ENCODE measurements around the gene POLR3E. TPM values are rescaled to one million over a fixed set of nuclear protein-coding genes. Genes with fewer than 3 reads are reported as not detected.

The POLR3E gene
- total RNA-seq, 1 experiment from 2014 or later, result 70.9 TPM

DNA sequence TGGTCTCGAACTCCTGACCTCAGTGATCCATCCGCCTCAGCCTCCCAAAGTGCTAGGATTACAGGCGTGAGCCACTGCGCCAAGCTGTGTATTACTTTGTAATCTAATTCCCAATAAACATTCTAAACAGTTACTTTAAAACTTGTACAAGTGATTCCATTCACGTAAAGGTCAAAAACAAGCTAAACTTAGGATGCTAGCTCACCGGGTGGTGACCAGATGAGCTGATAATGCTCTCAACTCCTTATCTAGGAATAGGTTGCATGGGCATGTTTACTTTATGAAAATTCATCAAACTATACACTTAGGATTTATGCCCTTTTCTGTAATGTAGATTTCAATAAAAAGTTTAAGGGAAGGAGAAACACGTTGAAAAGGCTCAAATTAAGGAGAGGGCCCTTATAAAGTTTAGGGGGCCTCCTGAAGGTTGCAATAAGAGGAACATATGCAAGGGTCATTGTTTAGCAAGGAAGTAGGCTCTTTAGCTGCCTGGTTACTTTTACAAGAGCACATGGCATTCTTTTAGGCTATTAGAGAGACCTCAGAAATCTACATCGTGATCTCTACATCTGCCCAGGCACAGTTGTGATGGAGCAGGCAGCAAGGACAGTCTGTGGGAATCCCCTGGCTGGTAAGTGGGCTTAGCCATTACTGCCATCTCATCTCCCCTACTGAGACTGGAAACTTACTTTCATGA, 63.9 kb downstream of the POLR3E start:
- CTCF ChIA-PET, result no interaction called here
- Histone ChIP-seq H3K27ac (no peak overlapping the region), H3K4me3 (no peak overlapping the region), H3K9me2 (ENCODE audit: insufficient read depth) (no peaks in the 10 kb centered on the region), H3K9me3 (ENCODE audit: insufficient read depth, low read depth) (no peaks in the 10 kb centered on the region), H2AFZ (no peak overlapping the region), H3K4me2 (no peak overlapping the region), H4K20me1 (ENCODE audit: insufficient read depth) (no peaks in the 10 kb centered on the region; the same call in 1 of the 2 replicates), H3K36me3 (ENCODE audit: low read depth) (peaks cover 29% of the 10 kb centered on the region), H3K4me1 (replicated peaks; ENCODE audit: insufficient read depth) (no peaks in the 10 kb centered on the region), H3K27me3 (ENCODE audit: insufficient read depth, low read depth) (no peaks in the 10 kb centered on the region), H3K79me2 (ENCODE audit: low read depth) (peaks cover 63% of the 10 kb centered on the region), H3F3A (ENCODE audit: insufficient read depth, low read depth) (peaks cover 16% of the 10 kb centered on the region; the same call in 1 of the 2 replicates)
- TF ChIP-seq EZH2 (IDR thresholded peaks at IDR 0.05; ENCODE audit: low read depth), result no peak
- TF ChIP-seq, protein P1, sequence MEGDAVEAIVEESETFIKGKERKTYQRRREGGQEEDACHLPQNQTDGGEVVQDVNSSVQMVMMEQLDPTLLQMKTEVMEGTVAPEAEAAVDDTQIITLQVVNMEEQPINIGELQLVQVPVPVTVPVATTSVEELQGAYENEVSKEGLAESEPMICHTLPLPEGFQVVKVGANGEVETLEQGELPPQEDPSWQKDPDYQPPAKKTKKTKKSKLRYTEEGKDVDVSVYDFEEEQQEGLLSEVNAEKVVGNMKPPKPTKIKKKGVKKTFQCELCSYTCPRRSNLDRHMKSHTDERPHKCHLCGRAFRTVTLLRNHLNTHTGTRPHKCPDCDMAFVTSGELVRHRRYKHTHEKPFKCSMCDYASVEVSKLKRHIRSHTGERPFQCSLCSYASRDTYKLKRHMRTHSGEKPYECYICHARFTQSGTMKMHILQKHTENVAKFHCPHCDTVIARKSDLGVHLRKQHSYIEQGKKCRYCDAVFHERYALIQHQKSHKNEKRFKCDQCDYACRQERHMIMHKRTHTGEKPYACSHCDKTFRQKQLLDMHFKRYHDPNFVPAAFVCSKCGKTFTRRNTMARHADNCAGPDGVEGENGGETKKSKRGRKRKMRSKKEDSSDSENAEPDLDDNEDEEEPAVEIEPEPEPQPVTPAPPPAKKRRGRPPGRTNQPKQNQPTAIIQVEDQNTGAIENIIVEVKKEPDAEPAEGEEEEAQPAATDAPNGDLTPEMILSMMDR (conservative IDR thresholded peaks at IDR 0.05), result no peak
- no TSS peak for BruUV-seq (replicated peaks)
- DNase-seq, result no peak
- intact Hi-C loops (cut with micrococcal nuclease; ENCODE audit: unreplicated experiment), result no loop called here
- POLR2A ChIA-PET (ENCODE audit: unreplicated experiment), result interaction anchor here (0.6 kb wide), 1 partner anchor 8 kb away, joined by 4 read pairs; no protein-coding TSS in a partner anchor

DNA sequence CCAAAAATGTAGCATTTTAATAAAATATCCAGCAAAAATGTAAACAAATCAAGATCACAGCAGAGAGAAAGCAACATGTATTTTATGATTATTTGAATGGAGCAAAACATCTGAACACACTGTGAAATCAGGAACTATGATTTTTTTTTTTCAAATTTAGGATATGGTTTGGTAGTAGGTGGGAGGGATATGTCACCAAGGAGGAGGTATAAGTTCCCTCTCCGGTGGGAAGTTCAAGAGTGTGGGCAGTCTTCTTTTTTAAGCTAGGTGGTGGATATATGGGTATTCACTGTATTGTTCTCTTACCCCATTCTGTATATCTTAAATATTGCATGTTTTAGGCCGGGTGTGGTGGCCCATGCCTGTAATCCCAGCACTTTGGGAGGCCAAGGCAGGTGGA, 67.0 kb downstream of the POLR3E start:
- BruUV-seq (replicated peaks), result no TSS peak
- Histone ChIP-seq H3K27ac (no peak overlapping the region), H3K27me3 (ENCODE audit: insufficient read depth, low read depth) (no peaks in the 10 kb centered on the region), H3K4me2 (no peak overlapping the region), H4K20me1 (ENCODE audit: insufficient read depth) (no peaks in the 10 kb centered on the region; the same call in none of the 2 replicates), H3K4me1 (replicated peaks; ENCODE audit: insufficient read depth) (peaks cover 27% of the 10 kb centered on the region), H3F3A (ENCODE audit: insufficient read depth, low read depth) (peaks cover 20% of the 10 kb centered on the region; the same call in 1 of the 2 replicates), H3K79me2 (ENCODE audit: low read depth) (peaks cover 78% of the 10 kb centered on the region), H3K9me2 (ENCODE audit: insufficient read depth) (no peaks in the 10 kb centered on the region), H3K9me3 (ENCODE audit: insufficient read depth, low read depth) (no peaks in the 10 kb centered on the region), H3K36me3 (ENCODE audit: low read depth) (peaks cover 39% of the 10 kb centered on the region), H2AFZ (no peak overlapping the region), H3K4me3 (no peak overlapping the region)
- ChIA-PET POLR2A (ENCODE audit: unreplicated experiment) (no interaction called here), CTCF (no interaction called here)
- no peak for DNase-seq
- intact Hi-C loops (cut with micrococcal nuclease; ENCODE audit: unreplicated experiment), result no loop called here
- TF ChIP-seq, protein P1 (conservative IDR thresholded peaks at IDR 0.05), result no peak
- no peak for TF ChIP-seq EZH2 (IDR thresholded peaks at IDR 0.05; ENCODE audit: low read depth)

DNA sequence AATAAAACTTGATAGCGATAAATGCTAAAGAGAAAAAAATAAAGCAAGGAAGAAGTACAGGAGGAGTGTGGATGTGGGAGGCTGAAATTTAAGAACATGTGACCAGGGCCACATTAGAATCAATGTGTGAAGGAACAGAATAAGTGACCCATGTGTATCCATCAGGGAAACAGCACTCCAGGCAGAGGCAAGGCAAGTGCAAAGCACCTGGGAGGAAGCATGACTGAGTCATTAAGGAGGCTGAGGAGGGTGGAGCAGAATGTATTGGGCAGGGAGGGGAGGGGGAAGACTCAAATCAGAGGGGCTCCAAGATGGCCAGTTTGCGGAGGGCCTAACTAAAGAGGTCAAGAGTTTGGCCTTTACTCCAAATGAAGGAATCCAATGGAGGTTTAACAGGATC, 69.2 kb downstream of the POLR3E start:
- TF ChIP-seq, protein P1 (conservative IDR thresholded peaks at IDR 0.05), result no peak
- TF ChIP-seq EZH2 (IDR thresholded peaks at IDR 0.05; ENCODE audit: low read depth), result no peak
- Histone ChIP-seq H3K9me2 (ENCODE audit: insufficient read depth) (no peaks in the 10 kb centered on the region), H3K4me3 (no peak overlapping the region), H3K27ac (no peak overlapping the region), H3F3A (ENCODE audit: insufficient read depth, low read depth) (peaks cover 34% of the 10 kb centered on the region), H3K36me3 (ENCODE audit: low read depth) (peaks cover 44% of the 10 kb centered on the region), H3K9me3 (ENCODE audit: insufficient read depth, low read depth) (no peaks in the 10 kb centered on the region), H2AFZ (no peak overlapping the region), H4K20me1 (ENCODE audit: insufficient read depth) (no peaks in the 10 kb centered on the region; the same call in none of the 2 replicates), H3K4me1 (replicated peaks; ENCODE audit: insufficient read depth) (peaks cover 48% of the 10 kb centered on the region), H3K79me2 (ENCODE audit: low read depth) (peaks cover 85% of the 10 kb centered on the region), H3K4me2 (no peak overlapping the region), H3K27me3 (ENCODE audit: insufficient read depth, low read depth) (no peaks in the 10 kb centered on the region)
- intact Hi-C loops (cut with micrococcal nuclease; ENCODE audit: unreplicated experiment), result no loop called here
- BruUV-seq (replicated peaks), result no TSS peak
- DNase-seq, result no peak
- ChIA-PET CTCF (no interaction called here), POLR2A (ENCODE audit: unreplicated experiment) (no interaction called here)
